Measurements from ENCODE around the gene RAB3IL1.
"Not testable (repeated sequence)": the region's sequence is repeated elsewhere in the genome, so short reads cannot be mapped to it uniquely, and the experiment has no call there.

RAB3IL1 gene

DNA sequence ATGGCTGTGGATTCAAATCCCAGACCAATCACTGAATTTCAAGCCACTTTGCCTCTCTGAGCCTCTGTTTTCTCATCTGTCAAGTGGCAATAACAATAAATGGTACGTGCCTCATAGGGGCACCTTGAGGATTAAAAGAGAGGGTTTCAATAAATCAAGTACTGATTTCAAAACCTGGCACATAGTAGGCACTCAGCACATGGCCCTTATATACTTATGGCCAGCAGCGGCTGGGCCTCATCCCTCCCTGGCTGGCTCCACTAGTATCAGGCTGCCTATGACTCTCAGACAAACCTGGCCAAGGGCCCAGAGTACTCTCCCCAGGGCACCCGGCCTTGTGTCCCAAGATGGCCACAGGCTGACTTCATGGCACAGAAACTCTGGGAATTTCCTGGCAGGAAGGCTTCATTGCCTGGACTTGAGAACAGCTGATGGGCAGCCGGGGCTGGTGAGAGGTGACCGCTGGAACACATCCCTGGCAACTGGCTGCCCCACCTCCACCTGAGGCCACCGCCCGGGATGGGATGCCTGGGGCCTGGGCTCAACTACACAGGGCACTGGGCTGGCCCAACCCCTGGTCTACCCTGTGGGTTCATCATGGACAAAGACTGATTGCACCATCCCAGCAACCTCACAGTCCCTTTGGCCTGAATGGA is 29.4 kb downstream of the RAB3IL1 start:
- H3K9me3 ChIP-seq, result no peaks in the 10 kb centered on the region
- H3K27me3 ChIP-seq (ENCODE audit: low read depth), result no peaks in the 10 kb centered on the region
- no peaks in the 10 kb centered on the region for H3K36me3 ChIP-seq (replicated peaks)
- H3K4me1 ChIP-seq, result peaks cover 4% of the 10 kb centered on the region
- no peak overlapping the region for H3K4me3 ChIP-seq
- DNase-seq (ENCODE audit: low spot score in 2 of 2), result no peak
- in situ Hi-C loops (cut with MboI; ENCODE audit: low sequenced_read_pairs), result no loop called here

DNA sequence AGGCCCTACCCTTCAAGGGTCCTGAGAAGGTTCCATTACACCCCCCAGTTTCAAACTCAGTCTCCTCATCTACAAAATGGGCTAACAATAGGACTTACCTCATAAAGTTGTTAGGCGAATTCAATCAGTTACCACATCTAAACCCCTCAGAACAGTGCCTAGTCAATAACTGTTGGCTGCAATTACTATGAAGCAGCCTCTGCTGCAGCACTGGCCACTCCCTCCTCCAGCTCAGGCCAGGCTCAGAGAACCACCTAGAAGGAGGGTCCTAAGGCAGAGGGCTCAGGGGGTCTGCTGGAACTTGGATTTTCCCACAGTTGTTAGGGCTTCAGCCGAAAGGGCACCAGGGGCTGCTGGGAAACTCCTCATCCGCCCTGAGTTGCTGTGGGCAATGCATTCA is 30.7 kb downstream of the RAB3IL1 start:
- no peak overlapping the region for H3K4me3 ChIP-seq
- no peaks in the 10 kb centered on the region for H3K36me3 ChIP-seq (replicated peaks)
- no peaks in the 10 kb centered on the region for H3K27me3 ChIP-seq (ENCODE audit: low read depth)
- peaks cover 4% of the 10 kb centered on the region for H3K4me1 ChIP-seq
- no peaks in the 10 kb centered on the region for H3K9me3 ChIP-seq
- no peak for DNase-seq (ENCODE audit: low spot score in 2 of 2)
- in situ Hi-C loops (cut with MboI; ENCODE audit: low sequenced_read_pairs), result no loop called here

DNA sequence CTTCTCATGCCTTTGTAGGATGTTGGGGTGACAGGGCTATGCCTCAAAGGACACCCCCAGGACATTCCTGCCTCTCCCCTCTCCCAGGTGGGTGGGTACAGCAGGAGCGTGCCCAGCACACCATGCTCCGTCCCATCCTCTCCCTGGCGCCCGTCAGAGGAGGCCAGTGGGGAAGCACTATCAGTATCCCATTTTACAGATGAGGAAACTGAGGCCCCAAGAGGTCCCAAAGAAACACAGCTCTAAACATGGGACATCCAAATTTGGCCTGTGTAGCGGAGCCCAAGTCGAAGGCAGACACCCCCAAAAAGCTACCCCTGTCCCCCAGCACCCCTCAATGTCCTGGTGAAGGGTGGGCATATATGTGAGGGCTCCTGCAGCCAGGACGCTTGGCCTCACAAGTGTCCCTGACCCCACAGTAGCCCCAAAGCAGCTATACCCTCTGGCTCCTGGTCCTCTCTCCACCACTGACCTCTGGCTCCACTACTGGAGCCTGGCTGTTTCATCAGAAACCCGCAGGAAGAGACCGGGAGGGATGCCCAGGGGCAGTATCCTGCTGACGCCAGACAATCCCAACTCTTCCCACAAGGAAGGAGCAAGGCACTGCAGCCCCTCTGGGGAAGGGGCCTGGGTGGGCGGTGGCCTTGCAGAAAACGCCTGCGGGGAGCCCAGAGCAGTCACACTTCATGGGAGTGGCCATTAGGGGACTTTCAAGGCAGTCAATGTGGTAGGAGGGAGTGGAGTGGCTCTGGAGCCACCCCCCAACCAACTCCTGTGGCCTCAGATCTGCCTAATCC is 31.4 kb downstream of the RAB3IL1 start:
- Histone ChIP-seq H3K4me1 (peaks cover 7% of the 10 kb centered on the region), H3K4me3 (no peak overlapping the region), H3K9me3 (no peaks in the 10 kb centered on the region), H3K36me3 (replicated peaks) (no peaks in the 10 kb centered on the region), H3K27me3 (ENCODE audit: low read depth) (no peaks in the 10 kb centered on the region)
- no peak for DNase-seq (ENCODE audit: low spot score in 2 of 2)
- in situ Hi-C loops (cut with MboI; ENCODE audit: low sequenced_read_pairs), result no loop called here

DNA sequence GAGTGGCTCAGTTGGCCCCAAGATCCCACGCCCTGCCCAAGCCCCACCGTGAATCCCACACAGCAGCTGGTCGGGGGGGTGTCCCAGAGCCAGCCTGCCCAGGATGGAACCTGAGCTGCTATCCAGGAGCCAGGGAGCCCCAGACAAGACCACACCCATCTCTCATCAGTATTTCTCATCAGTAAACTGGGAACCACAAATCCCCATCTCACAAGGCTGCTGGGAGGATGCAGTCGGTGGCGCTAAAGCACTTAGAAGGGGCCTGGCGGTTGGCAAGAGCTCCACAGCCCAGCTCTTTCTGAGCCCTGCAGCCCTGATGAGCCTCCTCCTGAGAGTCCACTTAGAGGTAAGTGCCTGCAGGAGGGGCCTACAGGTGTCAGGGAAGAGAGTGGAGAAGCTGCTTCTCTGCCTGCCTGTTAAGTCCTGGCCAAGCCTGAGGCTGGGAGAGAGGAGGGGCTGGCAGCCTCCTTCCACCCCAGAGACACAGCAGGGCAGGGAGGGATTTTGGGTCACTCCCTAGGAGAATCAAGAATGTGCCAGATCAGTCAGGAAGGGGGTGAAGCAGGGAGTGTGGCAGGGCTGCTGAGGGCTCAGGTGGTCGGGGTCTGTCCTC is 32.1 kb downstream of the RAB3IL1 start:
- no peak for DNase-seq (ENCODE audit: low spot score in 2 of 2)
- Histone ChIP-seq H3K27me3 (ENCODE audit: low read depth) (no peaks in the 10 kb centered on the region), H3K4me1 (peaks cover 5% of the 10 kb centered on the region), H3K4me3 (no peak overlapping the region), H3K9me3 (no peaks in the 10 kb centered on the region), H3K36me3 (replicated peaks) (no peaks in the 10 kb centered on the region)
- in situ Hi-C loops (cut with MboI; ENCODE audit: low sequenced_read_pairs), result no loop called here

DNA sequence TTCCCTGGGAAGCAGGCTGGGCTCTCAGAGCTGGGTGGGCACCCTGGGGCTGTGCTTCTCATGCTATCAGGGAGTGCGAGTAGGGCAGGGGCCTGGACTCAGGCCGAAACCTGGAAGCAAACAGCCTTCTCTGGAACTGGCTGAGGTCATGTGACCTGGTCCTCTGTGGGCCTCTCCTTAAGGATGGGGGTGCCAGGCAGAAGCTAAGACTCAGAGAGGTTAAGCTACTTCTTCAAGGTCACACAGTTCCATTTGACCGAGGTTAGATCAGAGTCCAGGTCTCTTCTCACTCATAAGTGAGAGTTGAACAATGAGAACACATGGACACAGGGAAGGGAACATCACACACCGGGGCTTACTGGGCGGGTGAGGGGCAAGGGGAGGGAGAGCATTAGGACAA is 33.4 kb downstream of the RAB3IL1 start:
- DNase-seq (ENCODE audit: low spot score in 2 of 2), result no peak
- H3K9me3 ChIP-seq, result no peaks in the 10 kb centered on the region
- in situ Hi-C loops (cut with MboI; ENCODE audit: low sequenced_read_pairs), result no loop called here
- no peaks in the 10 kb centered on the region for H3K27me3 ChIP-seq (ENCODE audit: low read depth)
- peaks cover 4% of the 10 kb centered on the region for H3K4me1 ChIP-seq
- H3K36me3 ChIP-seq (replicated peaks), result no peaks in the 10 kb centered on the region
- H3K4me3 ChIP-seq, result no peak overlapping the region

DNA sequence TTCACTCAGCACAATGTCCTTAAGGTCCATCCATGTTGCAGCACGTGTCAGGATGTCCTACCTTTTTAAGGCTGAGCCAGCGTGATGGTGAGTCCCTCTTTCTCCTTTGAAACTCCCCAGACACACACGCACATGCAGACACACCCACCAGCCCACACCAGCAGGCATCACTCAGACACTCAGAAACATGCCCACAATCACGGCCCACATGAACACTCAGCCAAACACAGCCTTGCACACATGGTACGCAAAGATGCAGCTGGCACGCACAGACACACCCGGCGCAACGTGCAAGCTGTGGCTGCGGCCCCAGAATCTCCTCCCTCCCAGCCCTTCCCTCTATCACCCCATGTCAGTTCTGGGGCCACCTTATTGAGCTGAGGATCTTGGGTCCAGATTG is 34.0 kb downstream of the RAB3IL1 start:
- no peaks in the 10 kb centered on the region for H3K27me3 ChIP-seq (ENCODE audit: low read depth)
- no peak overlapping the region for H3K4me3 ChIP-seq
- no peaks in the 10 kb centered on the region for H3K9me3 ChIP-seq
- in situ Hi-C loops (cut with MboI; ENCODE audit: low sequenced_read_pairs), result no loop called here
- no peaks in the 10 kb centered on the region for H3K36me3 ChIP-seq (replicated peaks)
- DNase-seq (ENCODE audit: low spot score in 2 of 2), result no peak
- peaks cover 4% of the 10 kb centered on the region for H3K4me1 ChIP-seq

DNA sequence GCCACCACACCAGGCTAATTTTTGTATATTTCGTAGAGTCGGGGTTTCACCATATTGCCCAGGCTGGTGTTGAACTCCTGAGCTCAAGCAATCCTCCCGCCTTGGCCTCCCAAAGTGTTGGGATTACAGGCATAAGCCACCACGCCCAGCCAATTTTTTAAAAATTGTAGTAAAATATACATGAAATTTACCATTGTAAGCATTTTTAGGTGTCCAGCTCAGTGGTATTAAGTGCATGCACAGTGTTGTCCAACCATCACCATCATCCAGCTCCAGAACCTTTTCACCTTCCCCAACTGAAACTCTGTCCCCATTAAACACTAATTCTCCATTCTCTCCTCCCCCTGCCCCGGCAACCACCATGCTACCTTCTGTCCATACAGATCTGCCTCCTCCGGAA is 34.5 kb downstream of the RAB3IL1 start:
- peaks cover 4% of the 10 kb centered on the region for H3K4me1 ChIP-seq
- no peak for DNase-seq (ENCODE audit: low spot score in 2 of 2)
- H3K36me3 ChIP-seq (replicated peaks), result no peaks in the 10 kb centered on the region
- H3K27me3 ChIP-seq (ENCODE audit: low read depth), result no peaks in the 10 kb centered on the region
- H3K9me3 ChIP-seq, result no peaks in the 10 kb centered on the region
- in situ Hi-C loops (cut with MboI; ENCODE audit: low sequenced_read_pairs), result no loop called here
- no peak overlapping the region for H3K4me3 ChIP-seq

DNA sequence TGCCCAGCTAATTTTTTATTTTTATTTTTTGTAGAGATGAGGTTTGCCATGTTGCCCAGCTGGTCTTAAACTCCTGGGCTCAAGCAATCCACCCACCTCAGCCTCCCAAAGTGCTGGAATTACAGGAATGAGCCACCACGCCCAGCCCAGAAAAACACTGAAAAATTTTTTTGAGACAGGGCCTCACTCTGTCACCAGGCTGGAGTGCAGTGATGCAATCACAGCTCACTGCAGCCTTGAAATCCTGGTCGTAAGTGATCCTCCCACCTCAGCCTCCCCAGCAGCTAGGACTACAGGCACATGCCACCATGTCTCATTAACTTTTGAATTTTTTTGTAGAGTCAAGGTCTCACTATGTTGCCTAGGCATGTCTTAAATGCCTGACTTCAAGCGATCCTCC is 35.1 kb downstream of the RAB3IL1 start:
- H3K27me3 ChIP-seq (ENCODE audit: low read depth); DNase-seq (ENCODE audit: low spot score in 2 of 2); H3K9me3 ChIP-seq; in situ Hi-C loops (cut with MboI; ENCODE audit: low sequenced_read_pairs); H3K4me1 ChIP-seq; H3K36me3 ChIP-seq (replicated peaks); H3K4me3 ChIP-seq: not testable (repeated sequence)

DNA sequence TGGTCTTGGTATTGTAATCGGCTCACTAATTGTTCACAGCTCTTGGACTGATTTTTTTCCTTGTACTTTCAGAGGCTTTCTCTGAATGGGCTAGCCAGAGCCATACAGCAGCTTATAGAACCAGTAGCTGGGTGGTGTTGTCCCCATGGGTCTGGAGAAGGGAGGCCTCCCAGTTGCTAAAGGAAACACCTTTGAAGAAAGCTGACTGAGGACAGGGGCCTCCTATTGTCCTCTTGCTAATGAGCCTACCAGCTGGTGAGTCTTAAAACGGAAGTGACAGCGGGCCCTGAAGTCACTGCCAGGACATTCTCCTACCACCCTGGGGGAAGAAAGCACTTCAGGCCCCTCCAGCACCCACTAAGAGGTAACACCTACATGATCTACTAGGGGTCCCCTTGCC is 36.0 kb downstream of the RAB3IL1 start:
- Histone ChIP-seq H3K27me3 (ENCODE audit: low read depth) (no peaks in the 10 kb centered on the region), H3K9me3 (no peaks in the 10 kb centered on the region), H3K4me3 (no peak overlapping the region), H3K36me3 (replicated peaks) (no peaks in the 10 kb centered on the region), H3K4me1 (peaks cover 4% of the 10 kb centered on the region)
- no peak for DNase-seq (ENCODE audit: low spot score in 2 of 2)
- in situ Hi-C loops (cut with MboI; ENCODE audit: low sequenced_read_pairs), result no loop called here

DNA sequence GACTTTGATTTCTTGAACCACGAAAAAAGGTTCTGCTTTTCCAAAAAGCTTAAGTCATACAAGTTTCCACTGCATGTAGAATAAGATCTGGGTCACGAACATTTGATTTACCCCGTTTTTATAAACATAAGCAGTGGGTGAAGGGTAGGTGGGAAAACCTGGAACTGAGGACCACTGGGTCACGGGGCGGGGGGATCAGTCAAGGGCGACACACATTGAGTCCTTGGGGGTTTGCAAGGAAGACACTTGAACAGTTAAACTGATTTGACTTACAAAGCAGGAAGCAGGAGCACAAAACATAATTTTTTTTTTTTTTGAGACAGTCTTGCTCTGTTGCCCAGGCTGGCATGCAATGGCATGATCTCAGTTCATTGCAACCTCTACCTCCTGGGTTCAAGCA is 36.9 kb downstream of the RAB3IL1 start:
- H3K4me3 ChIP-seq, result no peak overlapping the region
- DNase-seq (ENCODE audit: low spot score in 2 of 2), result no peak
- H3K9me3 ChIP-seq, result no peaks in the 10 kb centered on the region
- H3K4me1 ChIP-seq, result peaks cover 4% of the 10 kb centered on the region
- no peaks in the 10 kb centered on the region for H3K27me3 ChIP-seq (ENCODE audit: low read depth)
- H3K36me3 ChIP-seq (replicated peaks), result no peaks in the 10 kb centered on the region
- in situ Hi-C loops (cut with MboI; ENCODE audit: low sequenced_read_pairs), result no loop called here

DNA sequence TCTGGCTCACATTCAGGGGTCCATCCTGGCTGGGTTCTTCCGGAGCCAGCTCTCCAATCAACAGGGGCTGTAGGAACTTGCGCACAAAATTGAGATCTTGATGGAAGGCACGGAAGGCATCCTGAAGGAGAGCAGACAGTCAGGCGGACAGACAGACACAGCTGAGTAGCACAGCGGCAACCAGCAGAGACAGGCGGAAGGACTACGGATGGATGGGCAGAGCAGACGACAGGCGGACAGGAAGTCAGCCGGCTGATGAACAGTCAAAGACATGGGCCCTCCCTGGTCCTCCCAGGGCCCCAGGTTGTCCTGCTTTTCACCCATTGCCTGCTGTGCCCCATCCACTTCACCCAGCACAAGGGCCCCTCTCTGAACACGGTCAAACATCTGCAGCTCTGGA is 37.3 kb downstream of the RAB3IL1 start:
- Histone ChIP-seq H3K36me3 (replicated peaks) (no peaks in the 10 kb centered on the region), H3K27me3 (ENCODE audit: low read depth) (no peaks in the 10 kb centered on the region), H3K4me1 (peaks cover 4% of the 10 kb centered on the region), H3K4me3 (no peak overlapping the region), H3K9me3 (no peaks in the 10 kb centered on the region)
- DNase-seq (ENCODE audit: low spot score in 2 of 2), result no peak
- in situ Hi-C loops (cut with MboI; ENCODE audit: low sequenced_read_pairs), result no loop called here

DNA sequence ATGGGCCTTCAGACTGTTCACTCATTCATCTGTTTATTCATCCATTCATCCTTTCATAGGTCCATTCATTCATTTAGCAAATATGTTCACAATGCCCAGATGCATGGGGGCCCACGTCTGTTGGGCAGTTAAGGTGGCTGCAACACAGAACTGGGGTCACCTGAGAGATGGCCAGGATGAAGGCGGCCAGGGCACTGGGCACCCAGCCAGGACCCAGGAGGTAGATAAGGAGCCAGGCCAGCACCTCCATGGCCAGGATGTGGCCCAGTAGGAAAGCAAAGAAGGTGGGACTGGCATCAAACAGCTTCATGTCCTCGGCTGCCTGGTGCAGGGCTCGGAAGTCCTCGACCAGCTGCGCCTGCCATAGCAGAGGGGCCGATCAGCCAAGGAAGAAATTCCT is 38.2 kb downstream of the RAB3IL1 start:
- H3K27me3 ChIP-seq (ENCODE audit: low read depth), result no peaks in the 10 kb centered on the region
- H3K9me3 ChIP-seq, result no peaks in the 10 kb centered on the region
- H3K36me3 ChIP-seq (replicated peaks), result no peaks in the 10 kb centered on the region
- in situ Hi-C loops (cut with MboI; ENCODE audit: low sequenced_read_pairs), result no loop called here
- peaks cover 4% of the 10 kb centered on the region for H3K4me1 ChIP-seq
- no peak overlapping the region for H3K4me3 ChIP-seq
- DNase-seq (ENCODE audit: low spot score in 2 of 2), result no peak

DNA sequence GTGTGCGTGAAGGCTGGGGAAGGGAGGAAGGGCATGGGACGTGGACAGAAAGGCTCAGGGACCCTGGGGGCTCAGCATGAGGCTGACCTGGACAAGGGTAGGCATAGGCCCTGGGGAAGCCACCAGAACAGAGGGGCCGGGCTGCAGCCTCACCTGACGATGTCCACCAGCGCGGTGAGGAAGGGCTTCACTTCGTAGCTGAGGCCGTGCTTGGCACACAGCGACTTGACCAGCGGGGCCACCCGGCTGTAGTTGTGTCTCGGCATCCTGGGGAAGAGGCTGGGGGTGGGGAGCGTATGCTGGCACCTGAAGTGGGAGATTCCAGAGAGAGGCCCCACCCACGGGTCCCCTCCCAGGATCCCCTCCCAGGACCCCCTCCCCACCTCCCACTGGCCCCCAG is 41.7 kb downstream of the RAB3IL1 start:
- Histone ChIP-seq H3K9me3 (no peaks in the 10 kb centered on the region), H3K27me3 (ENCODE audit: low read depth) (no peaks in the 10 kb centered on the region), H3K36me3 (replicated peaks) (no peaks in the 10 kb centered on the region), H3K4me1 (peaks cover 3% of the 10 kb centered on the region), H3K4me3 (no peak overlapping the region)
- DNase-seq (ENCODE audit: low spot score in 2 of 2), result no peak
- in situ Hi-C loops (cut with MboI; ENCODE audit: low sequenced_read_pairs), result no loop called here

DNA sequence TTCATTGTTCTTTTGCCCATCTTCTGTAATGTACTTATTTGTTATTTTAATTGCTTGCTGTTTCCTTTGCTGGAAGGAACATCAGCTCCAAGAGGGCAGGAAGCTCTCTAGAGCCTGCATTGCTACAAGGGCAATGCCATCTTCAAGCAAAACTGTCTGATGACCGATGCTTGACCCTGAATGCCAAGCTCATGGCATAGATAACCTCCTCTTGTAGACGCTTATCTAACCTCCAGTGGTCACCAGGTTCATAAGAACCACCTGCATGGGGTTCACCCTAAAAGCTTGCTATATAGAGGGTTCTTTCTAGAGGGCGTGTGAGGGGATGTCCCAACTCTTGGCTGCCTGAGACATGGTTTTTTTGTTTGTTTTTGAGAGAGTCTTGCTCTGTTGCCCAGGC is 42.5 kb downstream of the RAB3IL1 start:
- Histone ChIP-seq H3K36me3 (replicated peaks) (no peaks in the 10 kb centered on the region), H3K9me3 (no peaks in the 10 kb centered on the region), H3K4me1 (peaks cover 3% of the 10 kb centered on the region), H3K27me3 (ENCODE audit: low read depth) (no peaks in the 10 kb centered on the region), H3K4me3 (no peak overlapping the region)
- DNase-seq (ENCODE audit: low spot score in 2 of 2), result no peak
- in situ Hi-C loops (cut with MboI; ENCODE audit: low sequenced_read_pairs), result no loop called here
